Cardiac muscle cell (in vitro differentiated cells and primary cell): Measurements from ENCODE around the gene KCNQ5. TPM values are rescaled to one million over a fixed set of nuclear protein-coding genes. Genes with fewer than 3 reads are reported as not detected.

Source experiments
- DNase-seq, 2 donors: peaks; one replicate each; pipeline versions ENCODE4 v3.0.0 to v3.0.0-alpha.2; 2010 to 2017; ENCODE audit warnings: low read depth in 1 of 2, low spot score in 1 of 2
- H3K27ac ChIP-seq: fragments of 200-600 bp; sonication (generic); 2 replicates; pipeline ENCODE4 v1.5.1; 2016
- H3K27me3 ChIP-seq: fragments of 200-600 bp; sonication (generic); 2 replicates; pipeline ENCODE4 v1.6.0; 2016; ENCODE audit warnings: control low read depth
- H3K36me3 ChIP-seq: fragments of 200-600 bp; sonication (generic); 2 replicates; pipeline ENCODE4 v1.5.1; 2016; ENCODE audit warnings: control low read depth
- H3K4me1 ChIP-seq: fragments of 200-600 bp; sonication (generic); 2 replicates; pipeline ENCODE4 v1.8.1; 2017; ENCODE audit warnings: low read depth, mild to moderate bottlenecking, mixed run types
- H3K4me3 ChIP-seq: fragments of 200-600 bp; sonication (generic); 2 replicates; pipeline ENCODE4 v1.5.1; 2016; ENCODE audit warnings: mild to moderate bottlenecking
- H3K9me3 ChIP-seq: fragments of 200-600 bp; sonication (generic); 2 replicates; pipeline ENCODE4 v1.5.1; 2017; ENCODE audit warnings: low read depth, mild to moderate bottlenecking, control low read depth
- polyA plus RNA-seq: library from polyadenylated mRNA; unstranded; fragments of >200 nt; fragmentation: Nextera tagmentation; extraction: Ambion mirVana; gene quantifications from 2 replicates; pipeline ENCODE4 v1.2.1, GENCODE V29; 2016
- total RNA-seq: library from RNA; depleted of rRNA; stranded (reverse); fragments of >200 nt; gene quantifications from 2 replicates; pipeline ENCODE4 v1.2.3, GENCODE V29; 2016
- TF ChIP-seq, protein P1 (sequence below): IDR thresholded peaks from 2 replicates; pipeline ENCODE4 v1.5.1; 2012; ENCODE audit warnings: low read depth, mild to moderate bottlenecking, low read length

KCNQ5 gene
- total and polyA plus RNA-seq, 2 experiments from 2014 or later, result 31.4 to 45.4 TPM

DNA sequence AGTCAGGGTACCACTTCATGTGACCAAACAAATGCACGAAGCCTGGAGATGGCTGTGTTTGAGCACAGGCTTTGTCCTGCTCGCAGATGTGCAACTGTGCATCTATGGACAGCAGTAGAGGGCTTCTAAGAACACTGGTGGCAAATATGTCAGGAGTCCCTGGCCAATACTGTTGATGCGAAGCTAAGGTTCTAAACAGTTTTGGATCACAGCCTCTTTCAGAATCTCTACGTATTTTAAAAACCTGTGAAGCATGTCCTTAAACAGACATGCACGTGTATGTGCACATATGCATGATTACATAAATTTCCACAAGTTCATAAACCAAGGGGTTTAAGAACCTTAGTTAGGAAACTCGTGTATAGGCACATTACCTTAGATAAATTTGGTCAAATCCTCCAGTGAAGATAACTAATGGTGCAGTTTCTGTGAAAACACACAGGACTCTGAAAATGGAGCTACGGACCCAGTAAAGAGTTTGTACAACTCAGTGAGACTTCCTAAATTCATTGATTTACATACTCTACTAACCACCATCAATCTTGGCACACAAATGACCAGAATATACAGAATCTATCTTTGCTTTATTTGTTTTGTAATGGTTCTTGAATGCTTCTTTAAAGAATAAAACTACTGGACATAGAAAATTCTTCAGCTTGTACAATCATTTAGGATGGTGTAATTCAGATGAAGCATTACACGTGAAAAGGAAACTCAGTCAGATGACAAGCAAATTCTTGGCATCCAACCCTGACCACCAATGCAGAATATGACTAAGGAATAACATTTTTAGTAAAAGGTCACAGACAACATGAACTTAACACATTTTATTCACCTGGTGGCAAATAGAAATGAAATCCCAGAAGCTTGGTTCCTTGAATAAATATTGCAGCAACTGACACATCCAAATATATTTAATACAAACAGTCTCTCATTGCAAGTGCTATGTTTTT, 27.4 kb downstream of the KCNQ5 start:
- peak in 1 of 2 donors; percentile 86 for DNase-seq
- TF ChIP-seq, protein P1, sequence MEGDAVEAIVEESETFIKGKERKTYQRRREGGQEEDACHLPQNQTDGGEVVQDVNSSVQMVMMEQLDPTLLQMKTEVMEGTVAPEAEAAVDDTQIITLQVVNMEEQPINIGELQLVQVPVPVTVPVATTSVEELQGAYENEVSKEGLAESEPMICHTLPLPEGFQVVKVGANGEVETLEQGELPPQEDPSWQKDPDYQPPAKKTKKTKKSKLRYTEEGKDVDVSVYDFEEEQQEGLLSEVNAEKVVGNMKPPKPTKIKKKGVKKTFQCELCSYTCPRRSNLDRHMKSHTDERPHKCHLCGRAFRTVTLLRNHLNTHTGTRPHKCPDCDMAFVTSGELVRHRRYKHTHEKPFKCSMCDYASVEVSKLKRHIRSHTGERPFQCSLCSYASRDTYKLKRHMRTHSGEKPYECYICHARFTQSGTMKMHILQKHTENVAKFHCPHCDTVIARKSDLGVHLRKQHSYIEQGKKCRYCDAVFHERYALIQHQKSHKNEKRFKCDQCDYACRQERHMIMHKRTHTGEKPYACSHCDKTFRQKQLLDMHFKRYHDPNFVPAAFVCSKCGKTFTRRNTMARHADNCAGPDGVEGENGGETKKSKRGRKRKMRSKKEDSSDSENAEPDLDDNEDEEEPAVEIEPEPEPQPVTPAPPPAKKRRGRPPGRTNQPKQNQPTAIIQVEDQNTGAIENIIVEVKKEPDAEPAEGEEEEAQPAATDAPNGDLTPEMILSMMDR, result no peak
- Histone ChIP-seq H3K4me3 (no peak overlapping the region), H3K9me3 (no peaks in the 10 kb centered on the region), H3K4me1 (peaks cover 22% of the 10 kb centered on the region), H3K27ac (no peak overlapping the region), H3K36me3 (no peaks in the 10 kb centered on the region), H3K27me3 (no peaks in the 10 kb centered on the region)

DNA sequence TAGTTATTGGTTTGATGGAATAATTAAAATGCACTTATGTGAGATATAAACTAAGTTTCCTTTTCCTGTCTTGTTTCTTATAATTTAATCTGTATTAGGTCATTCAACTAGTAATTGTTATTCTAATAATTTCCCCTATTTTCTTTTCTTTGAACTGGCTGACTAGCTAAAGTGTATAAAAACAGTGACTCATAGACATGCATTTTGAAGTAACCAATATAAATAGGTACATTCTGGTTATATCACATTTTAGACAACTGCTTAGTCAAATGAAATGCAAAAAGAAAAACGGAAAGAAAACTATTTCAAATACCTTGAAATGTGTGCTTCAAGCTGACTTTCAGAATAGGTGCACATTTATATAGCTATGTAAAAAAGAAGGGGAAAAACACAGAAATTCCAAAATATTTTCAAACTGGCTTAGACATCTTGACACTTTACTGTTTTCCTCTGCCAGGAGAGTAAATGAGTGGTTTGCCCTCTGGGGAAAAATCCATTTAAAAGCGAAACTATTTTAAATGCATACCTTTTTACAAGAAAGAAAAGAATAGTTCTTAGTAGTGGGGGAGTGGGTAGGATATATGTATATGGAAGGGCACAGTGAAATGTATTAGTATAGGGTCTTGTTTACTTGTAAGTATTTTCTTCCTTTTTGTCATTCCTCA, 28.3 kb downstream of the KCNQ5 start:
- TF ChIP-seq, protein P1, result no peak
- Histone ChIP-seq H3K27me3 (no peaks in the 10 kb centered on the region), H3K9me3 (no peaks in the 10 kb centered on the region), H3K4me1 (peaks cover 16% of the 10 kb centered on the region), H3K27ac (no peak overlapping the region), H3K4me3 (no peak overlapping the region), H3K36me3 (no peaks in the 10 kb centered on the region)
- DNase-seq, result peak in 1 of 2 donors; percentile 7

DNA sequence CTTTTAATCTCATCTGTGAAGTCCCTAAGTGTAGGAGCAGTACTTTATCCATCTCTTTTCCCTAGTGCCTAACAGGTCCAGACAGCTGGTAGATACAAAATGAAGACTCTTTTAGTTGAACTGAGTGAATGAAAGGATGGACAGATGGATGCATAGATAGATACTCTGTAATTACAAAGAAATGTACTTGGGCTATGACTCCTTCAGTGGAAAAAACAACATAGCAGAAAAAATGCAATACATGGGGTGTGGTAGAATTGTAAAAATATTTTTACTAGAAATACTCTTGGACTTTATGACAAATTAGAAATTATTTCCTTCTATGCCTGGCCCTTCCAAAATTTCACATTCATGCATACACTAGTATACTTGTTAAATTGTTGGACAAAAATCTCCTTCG, 29.3 kb downstream of the KCNQ5 start:
- Histone ChIP-seq H3K36me3 (no peaks in the 10 kb centered on the region), H3K9me3 (no peaks in the 10 kb centered on the region), H3K27ac (no peak overlapping the region), H3K4me3 (no peak overlapping the region), H3K4me1 (peaks cover 16% of the 10 kb centered on the region), H3K27me3 (no peaks in the 10 kb centered on the region)
- TF ChIP-seq, protein P1, result no peak
- DNase-seq, result no peak

DNA sequence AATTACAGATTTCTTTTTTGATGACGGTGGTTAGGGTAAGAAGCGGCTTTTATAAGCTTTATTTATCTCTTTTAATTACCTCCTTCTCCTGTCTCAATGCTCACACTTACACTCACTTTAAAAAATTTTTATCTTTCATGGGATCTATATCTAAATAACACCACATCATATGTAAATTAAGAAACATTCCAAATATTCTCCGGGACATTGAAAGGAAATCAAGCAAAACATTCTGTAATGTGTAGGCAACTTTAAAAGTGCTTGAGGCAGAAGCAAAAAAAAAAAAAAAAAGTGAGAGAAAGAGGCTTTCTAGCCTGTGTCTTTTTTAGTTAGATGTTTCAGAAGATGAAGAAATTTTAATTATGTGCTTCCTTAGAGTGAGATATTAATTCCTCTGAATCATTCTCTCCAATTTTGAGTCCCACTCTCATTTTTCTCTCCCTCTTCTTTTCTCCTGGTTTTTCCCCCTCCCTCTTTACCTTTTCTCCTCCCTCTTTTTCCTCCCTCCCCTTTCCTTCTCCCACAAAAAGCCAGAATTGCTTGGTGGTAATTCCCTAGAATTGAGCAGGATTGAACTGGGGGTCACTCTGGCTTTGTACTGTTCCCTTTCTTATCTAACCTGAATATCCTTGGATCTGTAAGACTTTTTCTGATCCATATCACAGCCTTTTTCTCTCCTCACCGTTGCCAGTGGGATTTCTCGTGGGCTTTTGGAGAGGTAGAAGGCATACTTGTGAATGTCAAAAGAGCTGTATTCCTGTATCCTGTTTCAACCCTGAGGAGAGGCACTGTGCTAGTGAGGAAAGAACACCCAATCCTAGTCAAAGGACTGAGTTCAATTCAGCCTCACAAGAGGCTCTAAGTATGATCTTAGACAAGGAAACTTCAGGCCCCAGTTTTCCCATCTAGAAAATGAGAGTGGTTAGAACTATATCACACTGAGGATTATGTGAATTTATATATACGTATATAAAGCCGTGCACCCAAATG, 30.4 kb downstream of the KCNQ5 start:
- H3K9me3 ChIP-seq, result no peaks in the 10 kb centered on the region
- H3K4me1 ChIP-seq, result peaks cover 16% of the 10 kb centered on the region

More for the DNA sequence above, 30.4 kb downstream of the KCNQ5 start:
- Histone ChIP-seq H3K4me3 (no peak overlapping the region), H3K36me3 (no peaks in the 10 kb centered on the region), H3K27ac (peak overlapping the region; percentile 59), H3K27me3 (no peaks in the 10 kb centered on the region)
- TF ChIP-seq, protein P1, result no peak
- DNase-seq, result peak in 1 of 2 donors; percentile 17
